NCI-H2081 (cell line): Measurements from ENCODE around the gene GRAP.

ENCODE experiments used
- DNase-seq, 2 experiments: peaks; one replicate each; lab custom pipeline; 2025; lab: John Stamatoyannopoulos, UW

The GRAP gene

DNA sequence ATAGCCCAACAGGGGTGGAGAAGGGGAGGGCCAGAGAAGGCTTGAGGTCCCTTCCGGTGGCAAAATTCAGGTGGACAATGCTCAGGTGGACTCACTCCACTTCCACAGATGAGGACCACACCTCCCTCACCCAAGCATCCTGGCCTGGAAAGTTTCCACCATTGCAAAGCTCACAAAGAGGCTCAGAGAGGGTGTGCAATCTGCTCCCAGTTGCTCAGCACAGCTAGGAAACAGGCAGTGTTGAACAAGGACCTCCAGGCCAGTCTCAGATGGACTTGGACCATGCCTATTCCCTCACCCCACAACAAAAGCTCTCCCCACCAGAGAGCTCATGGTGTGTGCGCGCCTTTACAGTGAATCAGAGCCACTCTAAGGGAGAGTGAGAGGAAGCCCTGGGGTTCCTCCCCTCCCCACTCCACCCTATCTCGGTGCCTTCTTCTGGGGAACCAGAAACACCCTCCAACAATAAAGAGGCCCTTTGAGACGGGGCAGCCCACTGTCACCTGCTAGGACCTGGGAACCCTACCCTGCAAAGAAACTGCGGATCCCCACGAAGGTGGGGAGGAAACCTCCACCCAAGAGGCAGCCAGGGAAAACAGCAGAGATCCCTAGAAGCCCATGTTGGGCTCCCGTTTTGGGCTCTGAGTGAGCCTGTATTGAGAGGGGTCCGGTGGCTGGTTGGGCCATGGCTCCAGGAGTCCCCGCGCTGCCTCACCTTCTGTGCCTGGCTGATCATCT, 43.8 kb downstream of the GRAP start:
- no peak for DNase-seq

GRCh38 chr17:19001907-19002590, 44.7 kb downstream of the GRAP start:
- DNase-seq = no peak

DNA sequence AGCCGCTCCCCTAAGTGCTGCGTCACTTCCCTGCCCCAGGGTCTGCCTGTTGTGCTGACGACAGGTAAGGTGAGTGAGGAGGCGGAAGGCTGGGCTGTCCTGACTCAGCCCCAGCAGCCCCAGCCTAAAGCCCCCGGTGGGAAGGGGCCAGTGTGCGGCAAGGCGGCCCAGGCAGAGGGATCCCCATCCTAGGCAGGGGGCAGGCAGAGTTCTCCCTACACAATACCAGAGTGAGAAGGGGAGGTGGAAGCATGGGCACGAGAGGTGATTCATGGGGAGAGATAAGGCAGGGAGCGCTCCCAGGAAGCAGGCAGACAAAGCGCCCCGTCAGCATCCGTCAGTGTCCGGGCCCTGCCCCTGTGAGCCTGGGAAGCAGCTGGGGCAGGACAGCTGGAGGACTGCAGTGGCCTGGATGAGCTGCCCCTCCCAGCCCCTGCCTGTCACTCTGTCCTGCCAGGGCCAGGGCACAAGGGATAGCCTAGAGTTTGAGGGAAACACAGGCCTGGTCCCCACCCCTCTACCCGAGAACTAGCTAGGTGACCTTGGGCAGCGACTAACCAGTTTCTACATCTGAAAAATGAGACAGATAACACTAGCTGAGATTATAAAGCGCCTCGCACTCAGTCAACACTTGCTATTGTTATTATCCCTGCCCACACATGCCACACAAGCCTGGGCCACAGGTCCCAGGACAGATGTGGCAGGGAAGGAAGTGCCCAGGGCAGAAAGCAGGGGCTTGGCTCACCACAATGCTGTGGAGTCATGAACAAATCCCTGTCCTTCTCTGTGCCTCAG, 46.0 kb downstream of the GRAP start:
- no peak for DNase-seq

DNA sequence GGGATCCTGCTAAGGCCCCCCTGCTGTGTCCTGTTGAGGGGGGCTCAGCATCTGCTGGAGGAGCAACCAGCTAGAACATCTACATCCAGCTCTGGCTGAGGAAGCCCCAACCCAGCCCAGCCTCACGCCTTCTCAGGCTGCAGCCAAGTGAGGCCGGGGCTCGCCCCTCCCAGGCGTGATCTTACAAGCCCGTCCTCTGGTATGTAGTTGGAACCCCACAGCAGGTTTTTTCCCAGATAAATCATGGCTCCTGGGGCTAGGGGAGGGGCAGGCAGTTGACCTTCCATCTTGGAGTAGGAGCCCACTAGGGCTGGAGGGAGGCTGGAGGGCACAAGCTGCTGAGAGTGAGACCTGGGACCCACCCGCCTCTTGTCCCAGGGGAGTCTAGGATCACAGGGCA, 46.8 kb downstream of the GRAP start:
- no peak for DNase-seq

GRCh38 chr17:18999394-18999793, 47.4 kb downstream of the GRAP start:
- no peak for DNase-seq

DNA sequence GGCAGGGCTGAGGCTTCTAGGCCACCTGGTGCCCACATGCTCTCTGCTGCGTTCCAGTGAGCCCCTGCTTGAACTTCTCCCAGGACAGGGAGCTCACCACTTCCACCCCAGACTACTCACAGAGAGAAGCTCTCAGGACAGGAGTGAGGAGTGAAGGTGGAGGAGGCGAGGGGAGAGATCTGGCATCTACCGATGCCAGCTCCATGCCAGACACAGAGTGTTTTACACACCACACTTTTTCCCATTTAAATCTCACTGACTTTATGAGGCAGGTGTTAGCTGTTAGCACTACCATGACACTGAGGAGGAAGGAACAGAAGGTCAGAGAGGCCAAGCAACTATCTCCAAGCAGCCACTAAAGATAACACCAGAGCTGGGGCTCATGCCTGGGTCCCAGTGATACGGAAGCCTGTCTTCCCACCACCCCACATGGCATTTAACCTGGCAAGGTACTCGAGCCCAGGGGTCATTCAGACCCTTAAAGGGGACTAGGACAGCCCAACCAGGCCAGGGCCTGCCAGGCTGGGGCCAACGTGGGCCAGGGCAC, 49.0 kb downstream of the GRAP start:
- no peak for DNase-seq

DNA sequence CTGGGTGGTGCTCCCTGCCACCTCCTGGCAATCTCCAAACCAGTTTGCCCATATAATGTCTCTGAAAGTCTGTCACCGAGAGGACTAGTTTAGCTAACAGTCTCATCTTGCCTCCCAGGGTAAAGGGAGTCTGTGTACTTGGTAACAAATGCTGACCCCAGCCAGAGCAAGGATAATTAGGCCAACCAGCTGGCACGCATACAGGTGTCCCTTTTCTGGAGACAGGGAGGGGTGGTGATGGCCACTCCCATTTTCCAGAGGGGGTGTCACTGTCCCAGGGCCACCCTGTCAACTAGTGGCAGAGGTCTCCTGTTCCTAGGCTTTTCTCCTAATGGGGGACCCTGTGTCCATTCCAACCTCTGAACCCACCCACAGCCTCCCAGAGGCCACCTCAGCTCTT, 50.3 kb downstream of the GRAP start:
- DNase-seq = no peak

- no peak for DNase-seq
Measured at GRCh38 chr17:18995220-18995619, 51.5 kb downstream of the GRAP start.

DNA sequence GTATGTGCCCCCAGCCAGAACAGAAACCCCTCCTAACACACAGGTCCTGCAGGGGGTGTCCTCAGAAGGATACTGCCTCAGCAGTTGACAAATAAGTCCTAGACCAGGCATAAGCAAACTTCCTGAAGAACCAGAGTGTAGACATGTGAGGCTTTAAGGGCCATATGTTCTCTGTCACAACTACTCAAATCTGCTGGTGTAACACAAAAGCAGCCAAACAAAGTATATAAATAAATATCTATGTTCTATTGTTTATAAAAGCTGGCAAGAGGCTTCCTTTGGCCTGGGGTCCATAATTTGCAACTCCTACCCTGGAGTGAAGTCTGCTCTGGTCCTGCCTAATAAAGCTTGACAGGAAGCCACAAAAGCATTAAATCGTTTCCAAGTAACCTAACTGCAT, 52.1 kb downstream of the GRAP start:
- no peak for DNase-seq

DNA sequence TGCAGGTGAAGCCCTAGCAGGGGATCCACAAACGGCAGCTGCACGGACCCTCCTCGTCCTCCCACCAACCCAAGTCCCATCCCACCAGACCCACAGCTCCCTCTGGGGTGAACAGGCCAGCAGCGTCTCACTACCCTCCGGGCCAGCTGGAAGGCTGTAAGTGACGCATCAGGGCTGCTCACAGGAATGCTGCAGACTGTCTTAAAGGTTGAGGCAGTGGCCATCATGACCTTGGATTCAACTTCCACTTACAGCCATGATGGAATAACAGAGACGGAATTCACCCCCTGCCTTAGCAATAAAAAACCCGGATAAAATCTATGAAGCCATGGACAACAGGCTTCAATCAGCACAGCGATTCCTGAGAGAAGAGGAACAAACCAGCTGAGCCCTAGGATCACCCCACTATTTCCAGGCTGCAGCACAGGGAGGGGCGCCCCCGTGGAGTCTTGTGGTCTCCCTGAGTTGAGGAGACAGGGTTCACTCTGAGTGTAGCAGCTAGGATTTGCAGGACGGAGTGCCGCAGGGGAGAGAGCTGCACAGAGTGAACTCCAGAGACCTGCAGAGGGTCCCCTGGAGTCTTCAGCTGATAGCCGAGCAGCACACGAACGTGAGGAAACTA, 52.7 kb downstream of the GRAP start:
- DNase-seq = no peak

DNA sequence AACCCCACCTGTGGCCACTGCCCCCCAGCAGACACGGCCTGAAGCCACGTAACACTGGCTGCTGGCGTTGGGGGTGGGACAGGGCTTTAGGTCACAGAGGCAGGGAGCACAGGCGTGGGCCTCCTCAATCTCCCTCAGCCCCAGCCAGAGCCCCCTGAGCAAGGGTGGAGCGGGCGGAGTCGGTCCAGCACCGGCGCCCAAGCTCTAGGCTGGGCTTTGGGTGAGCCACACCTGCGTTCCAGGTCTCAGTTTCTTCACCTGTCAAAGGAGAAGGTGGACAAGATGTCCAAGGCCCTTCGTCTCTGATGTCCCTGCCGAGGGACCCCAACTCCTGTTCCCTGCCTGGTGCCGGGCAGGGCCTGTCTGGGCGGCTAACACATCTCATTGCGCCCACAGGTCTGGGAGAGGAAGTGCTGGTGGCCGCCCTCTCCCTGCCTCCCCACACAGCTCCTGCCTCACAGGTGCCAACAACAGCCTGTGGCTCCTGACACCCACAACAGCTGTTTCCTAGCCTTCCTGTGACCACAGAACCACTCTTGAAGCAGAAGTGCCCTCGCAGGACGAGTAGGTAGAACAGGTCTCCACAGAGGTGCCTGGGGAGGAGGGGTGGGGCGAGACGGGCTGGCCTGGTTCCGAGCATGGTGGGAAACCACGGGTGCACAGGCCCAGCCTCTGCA, 54.2 kb downstream of the GRAP start:
- DNase-seq = no peak

DNA sequence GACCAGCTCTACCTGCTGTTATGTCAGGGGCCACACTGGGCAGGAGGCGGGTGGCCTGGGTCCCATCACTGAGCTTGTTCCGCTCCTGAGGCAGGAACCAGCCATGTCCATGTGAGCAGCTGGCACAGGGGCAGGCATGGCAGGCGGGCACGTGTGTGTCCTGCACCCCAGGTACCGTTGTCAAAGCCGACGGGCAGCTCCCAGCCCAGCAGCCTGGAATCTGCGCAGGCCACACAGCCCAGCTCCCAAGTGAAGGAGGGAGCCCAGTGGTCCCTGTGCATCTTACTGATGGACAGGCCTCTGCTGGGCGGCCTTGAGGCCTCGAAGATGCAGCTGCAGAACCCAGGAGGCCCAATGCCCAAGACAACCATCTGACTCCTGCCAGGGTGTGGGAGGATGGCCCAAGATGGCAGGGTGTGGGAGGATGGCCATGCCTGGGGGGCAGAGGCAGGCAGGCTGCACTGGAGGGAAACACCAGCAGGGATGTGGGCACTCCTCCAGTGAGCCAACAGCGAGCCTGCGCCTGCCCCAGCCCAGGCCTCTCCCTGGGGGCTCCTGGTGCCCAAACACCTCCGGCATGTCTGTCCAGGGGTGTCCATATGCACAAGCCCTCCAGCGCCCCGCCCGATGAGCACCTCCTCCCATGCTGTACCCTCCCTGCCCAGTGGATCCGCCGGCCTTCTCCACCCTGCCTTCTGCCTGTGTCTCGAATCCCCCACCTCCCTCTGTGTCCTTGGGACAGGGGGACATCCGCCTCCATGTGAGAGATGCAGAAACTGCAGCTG, 55.0 kb downstream of the GRAP start:
- DNase-seq = no peak

DNA sequence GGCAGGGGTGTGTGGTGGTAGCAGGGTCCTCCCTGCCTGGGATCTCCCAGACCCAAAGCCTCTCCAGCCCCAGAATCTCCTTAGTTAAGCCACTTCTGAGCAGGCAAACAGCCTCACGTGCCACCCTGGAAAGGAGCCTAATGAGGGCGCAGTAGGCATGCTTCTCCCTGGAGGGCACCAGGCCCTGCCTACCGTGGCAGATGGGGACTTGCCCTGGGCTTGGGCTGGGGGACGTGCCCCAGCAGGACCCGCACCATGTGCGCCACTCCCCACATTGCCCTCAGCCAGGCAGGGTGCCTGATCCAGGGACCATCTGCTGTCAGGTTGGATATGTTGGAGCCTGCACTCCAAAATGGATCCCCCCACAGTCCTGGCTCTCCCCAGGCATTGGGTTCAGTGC, 56.4 kb downstream of the GRAP start:
- no peak for DNase-seq

DNA sequence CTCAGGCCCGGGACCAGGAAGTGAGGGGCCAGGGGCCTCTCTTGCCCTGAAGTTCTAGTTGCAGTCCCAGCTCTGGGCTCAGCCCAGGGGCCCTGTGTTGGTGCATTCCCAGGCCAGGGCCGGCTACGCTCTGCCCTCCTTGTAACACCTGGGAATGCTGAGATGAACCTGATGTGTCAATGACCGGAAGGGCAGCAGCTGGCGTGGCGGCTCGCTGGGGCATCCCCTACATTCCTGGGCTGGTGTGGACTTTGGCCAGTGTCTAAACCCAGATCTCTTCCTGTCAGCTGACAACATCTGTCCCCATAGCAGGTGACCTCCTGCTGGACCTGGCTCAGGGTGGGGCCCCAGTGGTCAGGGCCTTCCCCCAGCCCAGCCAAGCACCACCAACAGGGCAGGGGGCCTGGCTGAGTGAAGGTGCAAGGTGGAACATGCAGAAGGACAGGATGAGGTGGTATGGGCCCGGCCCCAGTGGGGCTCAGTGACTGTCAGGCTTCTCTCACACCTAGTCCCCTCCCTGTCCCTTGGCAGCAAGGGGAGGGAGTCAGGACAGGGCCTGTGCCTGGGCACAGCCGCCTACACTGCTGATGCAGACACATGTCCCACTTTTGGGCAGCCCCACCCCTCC, 58.1 kb downstream of the GRAP start:
- DNase-seq = no peak

DNA sequence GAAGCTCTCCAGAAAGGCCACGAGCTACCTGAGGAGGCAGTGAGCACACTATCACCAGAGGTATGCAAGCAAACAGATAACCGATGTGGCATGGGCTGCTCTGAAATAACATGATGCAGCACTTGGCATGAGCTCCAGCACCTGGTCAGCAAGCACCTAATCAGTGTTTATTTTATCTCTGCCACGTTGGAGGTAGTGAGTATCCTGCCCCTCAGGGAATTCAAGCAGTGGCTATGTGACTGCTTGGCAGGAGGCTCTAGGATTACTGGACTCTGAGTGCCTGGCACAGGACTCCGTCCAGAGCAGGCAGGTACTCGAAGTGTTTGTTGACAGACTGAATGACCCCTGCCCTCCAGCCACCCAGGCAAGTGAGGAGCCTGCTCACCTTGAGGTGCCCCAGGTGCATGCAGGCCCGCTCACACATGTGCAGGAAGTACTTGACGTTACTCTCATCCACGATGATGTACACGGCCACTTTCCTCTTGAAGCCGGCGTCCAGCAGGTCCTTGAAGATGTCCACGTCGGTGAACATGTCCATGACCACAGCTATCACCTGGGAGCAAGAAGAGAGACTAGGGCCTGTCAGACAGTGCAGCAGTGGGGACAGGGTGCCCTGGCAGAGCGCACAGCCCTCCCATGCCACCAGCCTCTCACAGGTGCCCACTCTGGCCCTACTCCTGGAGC, 58.8 kb downstream of the GRAP start:
- DNase-seq = no peak

- DNase-seq = no peak
Measured at GRCh38 chr17:18987230-18987610, 59.5 kb downstream of the GRAP start.

- DNase-seq = no peak
Measured at GRCh38 chr17:18986541-18987229, 60.1 kb downstream of the GRAP start.

- no peak for DNase-seq
Measured at GRCh38 chr17:18985475-18985874, 61.3 kb downstream of the GRAP start.
